ENCODE measurements around the gene FRMD6. TPM values are rescaled to one million over a fixed set of nuclear protein-coding genes. Genes with fewer than 3 reads are reported as not detected.

FRMD6 gene
- total RNA-seq, 6 experiments from 2014 or later: 379 to 565 (median 420) TPM

- no peak for DNase-seq
- no peak overlapping the region for H3K27ac Mint-ChIP-seq
- H3K9me3 Mint-ChIP-seq: no peaks in the 10 kb centered on the region
- TF ChIP-seq CTCF (IDR thresholded peaks at IDR 0.05): no peak
- peaks cover 22% of the 10 kb centered on the region for H3K36me3 Mint-ChIP-seq (ENCODE audit: low read depth)
- peaks cover 62% of the 10 kb centered on the region for H3K4me1 Mint-ChIP-seq (ENCODE audit: low read depth)
- H3K27me3 Mint-ChIP-seq (ENCODE audit: insufficient read depth): no peaks in the 10 kb centered on the region
- no peak overlapping the region for H3K4me3 Mint-ChIP-seq
Measured at GRCh38 chr14:51620056-51620455, 31.7 kb upstream of the FRMD6 start.

- TF ChIP-seq CTCF (IDR thresholded peaks at IDR 0.05): no peak
- H3K4me1 Mint-ChIP-seq (ENCODE audit: low read depth): peaks cover 61% of the 10 kb centered on the region
- no peaks in the 10 kb centered on the region for H3K27me3 Mint-ChIP-seq (ENCODE audit: insufficient read depth)
- no peaks in the 10 kb centered on the region for H3K9me3 Mint-ChIP-seq
- H3K36me3 Mint-ChIP-seq (ENCODE audit: low read depth): peaks cover 33% of the 10 kb centered on the region
- no peak overlapping the region for H3K4me3 Mint-ChIP-seq
- no peak overlapping the region for H3K27ac Mint-ChIP-seq
- no peak for DNase-seq
Measured at GRCh38 chr14:51621654-51622053, 30.1 kb upstream of the FRMD6 start.

GRCh38 chr14:51622376-51622775 is 29.3 kb upstream of the FRMD6 start:
- Mint-ChIP-seq H3K4me1 (ENCODE audit: low read depth) (peaks cover 61% of the 10 kb centered on the region), H3K27ac (peak overlapping the region; percentile 3), H3K27me3 (ENCODE audit: insufficient read depth) (no peaks in the 10 kb centered on the region), H3K9me3 (no peaks in the 10 kb centered on the region), H3K4me3 (no peak overlapping the region), H3K36me3 (ENCODE audit: low read depth) (peaks cover 33% of the 10 kb centered on the region)
- no peak for DNase-seq
- TF ChIP-seq CTCF (IDR thresholded peaks at IDR 0.05): no peak

GRCh38 chr14:51624955-51625569 is 26.6 kb upstream of the FRMD6 start:
- peaks cover 33% of the 10 kb centered on the region for H3K36me3 Mint-ChIP-seq (ENCODE audit: low read depth)
- H3K4me3 Mint-ChIP-seq: no peak overlapping the region
- DNase-seq: no peak
- H3K9me3 Mint-ChIP-seq: no peaks in the 10 kb centered on the region
- peaks cover 50% of the 10 kb centered on the region for H3K4me1 Mint-ChIP-seq (ENCODE audit: low read depth)
- H3K27ac Mint-ChIP-seq: no peak overlapping the region
- TF ChIP-seq CTCF (IDR thresholded peaks at IDR 0.05): no peak
- no peaks in the 10 kb centered on the region for H3K27me3 Mint-ChIP-seq (ENCODE audit: insufficient read depth)

- H3K4me1 Mint-ChIP-seq (ENCODE audit: low read depth): peaks cover 50% of the 10 kb centered on the region
- no peak for DNase-seq
- TF ChIP-seq CTCF (IDR thresholded peaks at IDR 0.05): no peak
- no peaks in the 10 kb centered on the region for H3K27me3 Mint-ChIP-seq (ENCODE audit: insufficient read depth)
- no peaks in the 10 kb centered on the region for H3K9me3 Mint-ChIP-seq
- peaks cover 31% of the 10 kb centered on the region for H3K36me3 Mint-ChIP-seq (ENCODE audit: low read depth)
- peak overlapping the region; percentile 72 for H3K27ac Mint-ChIP-seq
- H3K4me3 Mint-ChIP-seq: peak overlapping the region; percentile 57; the same call in 1 of the 2 replicates
Measured at GRCh38 chr14:51626185-51626584, 25.5 kb upstream of the FRMD6 start.
